NCI-H510A (cell line): ENCODE data around the gene AASDHPPT.

Source experiments
- DNase-seq: peaks from one replicate; lab custom pipeline; 2025; lab: John Stamatoyannopoulos, UW

AASDHPPT gene

GRCh38 chr11:106086850-106087249 is 9.4 kb downstream of the AASDHPPT start:
- DNase-seq = no peak

DNA sequence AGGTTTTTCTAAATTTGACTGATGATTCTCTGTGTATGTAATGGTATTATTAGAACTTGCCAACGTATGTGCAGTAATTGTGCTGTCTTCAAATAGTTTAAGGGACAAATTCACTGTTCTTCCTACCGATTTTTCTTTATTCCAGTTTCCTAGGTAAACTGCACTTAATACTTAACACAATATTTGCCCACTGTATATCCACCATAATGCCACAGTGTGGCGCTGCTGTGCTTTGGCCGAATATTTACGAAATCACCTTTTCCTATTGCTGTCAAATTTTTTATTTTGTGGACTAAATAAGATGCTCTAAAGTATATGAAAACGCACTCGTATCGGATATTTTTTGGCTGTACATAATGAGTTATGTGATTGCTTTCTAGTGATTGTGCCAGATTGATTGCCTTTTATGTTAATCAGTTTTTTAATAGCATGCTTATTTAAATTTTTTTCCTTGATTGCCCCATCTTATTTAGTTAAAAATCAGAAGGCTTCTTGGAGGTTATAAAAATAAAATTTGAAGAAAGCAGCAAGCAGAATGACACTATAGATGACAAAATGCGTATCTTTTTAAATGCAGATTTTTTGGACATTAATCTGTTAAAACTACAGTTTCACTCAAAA is 10.5 kb downstream of the AASDHPPT start:
- no peak for DNase-seq

DNA sequence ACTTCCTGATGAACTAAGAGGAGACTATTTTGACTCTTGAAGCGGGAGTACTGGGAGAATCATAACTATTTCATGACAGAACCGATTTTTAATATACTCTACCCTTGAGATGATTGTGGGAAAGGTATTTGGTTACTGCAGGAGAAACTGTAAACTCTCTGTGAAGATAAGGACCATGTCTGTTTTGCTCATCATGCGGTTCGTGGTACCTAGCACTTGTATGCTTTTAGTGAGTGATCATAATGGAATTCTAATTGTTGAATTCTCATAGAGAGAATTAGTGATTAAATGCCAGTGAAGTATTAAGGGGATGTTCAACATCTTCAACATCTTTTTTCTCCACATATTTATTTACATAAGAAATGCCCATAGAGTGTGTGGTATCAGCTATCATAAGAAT is 11.4 kb downstream of the AASDHPPT start:
- DNase-seq = no peak

- DNase-seq = no peak
Measured at GRCh38 chr11:106091480-106092123, 14.1 kb downstream of the AASDHPPT start.

GRCh38 chr11:106092446-106092845 is 15.0 kb downstream of the AASDHPPT start:
- DNase-seq = no peak

DNA sequence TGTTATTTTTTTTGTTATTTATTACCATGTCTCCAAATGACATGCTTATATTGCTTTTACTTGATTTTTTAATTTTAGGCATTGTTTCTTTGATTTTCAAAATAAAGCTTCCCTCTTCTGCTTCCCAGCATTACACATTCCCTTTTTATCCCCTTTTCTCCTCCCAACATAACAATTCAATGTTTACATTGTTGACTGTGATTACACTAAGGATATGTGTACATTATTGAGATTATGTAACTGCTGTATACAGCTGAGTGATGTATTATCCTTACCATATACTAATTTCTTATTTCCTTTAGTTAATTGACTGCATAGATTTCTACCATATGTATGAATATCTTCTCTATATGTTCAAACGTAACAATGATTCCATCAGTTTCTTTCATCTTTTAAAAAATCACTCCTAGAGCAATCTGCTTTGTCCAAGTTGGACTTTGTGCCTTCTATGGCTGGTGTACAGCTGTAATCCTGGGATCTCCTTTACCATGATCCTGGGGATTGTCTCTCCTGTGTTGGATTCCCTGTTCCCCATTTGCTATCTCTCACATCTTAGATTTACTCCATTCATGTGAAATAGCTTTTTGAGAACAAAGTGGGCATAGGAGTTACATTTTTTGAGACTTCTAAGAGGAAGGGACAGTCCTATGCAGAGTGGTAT is 21.6 kb downstream of the AASDHPPT start:
- no peak for DNase-seq

DNA sequence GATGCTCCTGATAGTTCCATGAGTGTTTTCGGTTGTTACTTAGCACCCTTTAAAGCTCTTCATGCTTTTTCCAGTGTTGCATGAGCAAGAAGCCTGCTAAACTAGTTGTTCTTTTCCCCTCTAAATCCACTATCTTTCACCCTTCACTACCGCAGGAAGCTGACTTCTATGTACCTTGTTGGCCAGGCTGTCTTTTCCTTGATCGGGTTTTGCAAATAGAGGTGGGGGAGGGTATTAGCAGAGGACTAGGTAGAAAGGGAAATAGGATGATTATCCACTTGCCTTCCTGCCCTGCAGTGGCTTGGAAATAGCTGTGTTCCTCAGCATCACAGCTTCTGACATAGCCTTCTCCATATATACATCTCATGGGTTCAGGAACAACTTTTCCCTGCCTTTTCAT is 23.9 kb downstream of the AASDHPPT start:
- DNase-seq = no peak

GRCh38 chr11:106101819-106102218 is 24.4 kb downstream of the AASDHPPT start:
- DNase-seq = no peak

GRCh38 chr11:106105986-106106385 is 28.5 kb downstream of the AASDHPPT start:
- DNase-seq = no peak

DNA sequence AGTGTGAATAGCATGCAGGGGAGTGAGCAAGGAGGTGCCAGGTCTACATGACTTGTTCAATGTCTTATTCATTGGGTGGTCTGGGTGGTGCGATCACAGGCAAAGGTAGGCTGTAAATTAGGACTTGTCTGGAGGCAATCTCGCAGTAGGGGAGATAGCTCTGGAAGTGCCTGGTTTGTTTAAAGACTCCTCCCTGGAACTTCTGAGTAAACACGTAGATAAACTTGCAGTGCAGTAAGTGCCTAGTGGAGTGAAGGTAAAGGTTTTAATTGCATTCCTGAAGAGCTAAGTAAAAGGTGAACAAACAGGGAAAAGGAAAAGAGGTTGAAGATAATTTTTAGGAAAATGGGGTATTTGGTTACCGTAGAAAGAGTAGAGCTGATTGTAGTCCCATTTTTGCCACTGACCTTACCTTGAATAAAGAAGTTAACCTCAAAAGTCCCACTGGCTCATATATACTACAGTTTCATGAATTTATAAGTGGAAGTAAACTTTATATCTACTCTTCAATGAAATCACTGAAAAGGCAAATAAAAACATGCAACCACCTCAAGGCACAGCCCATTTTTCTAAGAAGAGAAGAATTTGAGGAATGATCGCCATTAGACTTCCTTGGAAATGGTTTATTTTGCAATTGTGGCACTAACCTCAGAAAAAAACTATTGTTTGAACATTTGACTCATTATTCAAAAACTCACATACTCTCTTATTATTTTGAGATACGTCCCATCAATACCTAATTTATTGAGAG is 44.3 kb downstream of the AASDHPPT start:
- no peak for DNase-seq

GRCh38 chr11:106127604-106128003 is 50.1 kb downstream of the AASDHPPT start:
- DNase-seq = no peak

- no peak for DNase-seq
Measured at GRCh38 chr11:106128740-106129139, 51.3 kb downstream of the AASDHPPT start.

DNA sequence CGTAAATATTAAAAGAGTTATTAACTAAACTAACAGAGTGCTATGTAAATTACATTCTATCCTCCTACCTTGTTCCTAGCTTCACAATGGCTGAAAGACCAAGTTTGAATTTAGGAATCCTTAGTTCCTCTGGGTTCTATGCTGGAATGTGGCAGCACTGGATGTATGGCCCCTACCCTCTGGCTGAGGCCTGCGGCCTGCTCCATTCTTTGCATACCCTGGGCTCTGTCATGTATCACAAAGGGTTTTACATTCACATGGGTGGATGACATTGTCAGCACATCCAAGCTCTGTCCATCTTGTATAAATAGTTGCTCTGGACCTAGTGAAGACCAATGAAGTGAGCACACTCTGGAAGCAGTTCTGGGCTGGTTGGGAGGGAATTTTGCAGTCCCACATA is 54.5 kb downstream of the AASDHPPT start:
- DNase-seq = no peak

- DNase-seq = no peak
Measured at GRCh38 chr11:106132582-106133354, 55.3 kb downstream of the AASDHPPT start.

DNA sequence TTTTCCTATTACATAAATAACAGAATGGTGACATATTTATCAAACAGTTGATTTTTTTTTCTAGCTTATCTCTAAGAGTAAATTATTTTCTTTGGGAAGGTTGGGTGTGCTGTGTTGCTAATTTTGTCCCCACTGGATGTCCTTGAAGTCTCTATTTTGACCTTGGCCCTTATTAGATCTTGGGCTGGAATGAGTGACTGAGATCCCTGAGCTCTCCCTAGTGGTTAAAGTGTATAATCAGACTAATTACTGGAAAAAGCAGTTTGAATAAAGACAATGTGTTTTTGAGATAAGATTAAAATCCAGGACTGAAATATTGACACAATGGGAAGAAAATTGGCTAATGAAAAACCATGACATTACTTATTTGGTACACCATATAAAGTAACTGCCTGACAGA is 56.1 kb downstream of the AASDHPPT start:
- DNase-seq = no peak

DNA sequence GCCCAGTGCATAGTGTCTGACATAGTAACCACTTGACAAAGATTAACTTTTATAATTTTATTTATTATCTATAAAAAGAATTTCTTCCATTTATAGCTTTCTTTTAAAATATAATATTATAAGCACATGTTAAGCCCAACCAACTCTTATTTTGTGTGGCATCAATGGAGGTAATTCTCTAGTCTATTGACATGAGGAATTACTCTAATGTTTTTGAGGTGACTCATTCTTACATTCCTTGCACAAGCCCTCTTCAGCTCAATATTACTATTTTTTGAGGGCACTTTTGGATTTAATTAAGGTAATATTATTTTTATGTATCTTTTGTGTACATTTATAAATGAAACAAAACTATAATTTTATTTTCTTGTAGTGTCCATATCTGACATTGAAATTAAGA is 59.6 kb downstream of the AASDHPPT start:
- DNase-seq = no peak

DNA sequence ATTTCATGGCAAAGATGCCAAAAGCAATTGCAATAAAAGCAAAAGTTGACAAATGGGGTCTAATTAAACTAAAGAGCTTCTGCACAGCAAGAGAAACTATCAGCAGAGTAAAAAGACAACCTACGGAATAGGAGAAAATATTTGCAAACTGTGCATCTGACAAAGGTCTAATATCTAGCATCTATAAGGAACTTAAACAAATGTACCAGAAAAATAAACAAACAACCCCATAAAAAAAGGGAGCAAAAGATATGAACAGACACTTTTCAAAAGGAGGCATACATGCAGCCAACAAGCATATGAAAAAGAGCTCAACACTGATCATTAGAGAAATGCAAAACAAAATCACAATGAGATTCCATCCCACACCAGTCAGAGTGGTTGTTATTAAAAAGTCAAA is 60.3 kb downstream of the AASDHPPT start:
- DNase-seq = no peak
